Stimulated activated CD4-positive, alpha-beta T cell treated with anti-CD3 and anti-CD28 coated beads, Interleukin-4, amount 100 ng/mL, for 1 hour (primary cell): ENCODE measurements around the gene SMIM24.
"Not testable (repeated sequence)": the region's sequence is repeated elsewhere in the genome, so short reads cannot be mapped to it uniquely, and the experiment has no call there.

ENCODE experiments used
- DNase-seq: peaks from one replicate; pipeline ENCODE4 v3.0.0-alpha.2; 2020

Gene SMIM24

GRCh38 chr19:3480383-3481091 is at the start of gene SMIM24:
TSS of gene SMIM24 (minus strand) at chr19:3480525. CDS start at chr19:3480463, 62 bp downstream.
- DNase-seq = no peak

- DNase-seq = not testable (repeated sequence)
These were observed 49.0 kb upstream of the SMIM24 start for GRCh38 chr19:3529299-3529698.

- no peak for DNase-seq
These were observed 48.4 kb upstream of the SMIM24 start for GRCh38 chr19:3528539-3529211.

- DNase-seq = no peak
These were observed 47.8 kb upstream of the SMIM24 start for GRCh38 chr19:3528080-3528479.

GRCh38 chr19:3527238-3527910 is 47.0 kb upstream of the SMIM24 start:
- no peak for DNase-seq

GRCh38 chr19:3526507-3527237 is 46.3 kb upstream of the SMIM24 start:
- DNase-seq = no peak

- no peak for DNase-seq
These were observed 44.7 kb upstream of the SMIM24 start for GRCh38 chr19:3524904-3525451.

- DNase-seq = no peak
These were observed 43.9 kb upstream of the SMIM24 start for GRCh38 chr19:3524078-3524842.

GRCh38 chr19:3523361-3524077 is 43.2 kb upstream of the SMIM24 start:
- no peak for DNase-seq

- DNase-seq = no peak
These were observed 42.4 kb upstream of the SMIM24 start for GRCh38 chr19:3522421-3523360.

- DNase-seq = no peak
These were observed 40.8 kb upstream of the SMIM24 start for GRCh38 chr19:3521104-3521445.

GRCh38 chr19:3520166-3521103 is 40.1 kb upstream of the SMIM24 start:
- no peak for DNase-seq

- DNase-seq = no peak
These were observed 38.8 kb upstream of the SMIM24 start for GRCh38 chr19:3519126-3519525.

- no peak for DNase-seq
These were observed 38.3 kb upstream of the SMIM24 start for GRCh38 chr19:3518659-3519058.

- DNase-seq = no peak
These were observed 37.9 kb upstream of the SMIM24 start for GRCh38 chr19:3518255-3518654.

- no peak for DNase-seq
These were observed 37.3 kb upstream of the SMIM24 start for GRCh38 chr19:3517638-3518037.

GRCh38 chr19:3516675-3517207 is 36.4 kb upstream of the SMIM24 start:
- DNase-seq = no peak

GRCh38 chr19:3515891-3516422 is 35.6 kb upstream of the SMIM24 start:
- DNase-seq = no peak

- no peak for DNase-seq
These were observed 34.6 kb upstream of the SMIM24 start for GRCh38 chr19:3514930-3515329.
